K562 (cell line): Measurements from ENCODE around the gene CEP170. TPM values are rescaled to one million over a fixed set of nuclear protein-coding genes. Genes with fewer than 3 reads are reported as not detected.

Experiments used
- CEBPG ChIP-seq, 3 experiments: fragments of 200-800 bp in 1 of 3; sonication (Bioruptor generic) in 1 of 3; sonication (generic) in 1 of 3; formaldehyde crosslinking in 1 of 3; IDR thresholded peaks in 2 of 3; conservative IDR thresholded peaks in 1 of 3; 2 replicates each; pipeline versions ENCODE4 v1.6.1 to v1.8.0; 2016 to 2022; ENCODE audit warnings: missing compliant biosample characterization in 2 of 3, missing genetic modification characterization in 2 of 3, mild to moderate bottlenecking in 1 of 3, missing genetic modification reagents in 1 of 3
- DDX20 ChIP-seq: fragments of 450-650 bp; IDR thresholded peaks from 2 replicates; pipeline ENCODE4 v1.6.1; 2016; ENCODE audit warnings: missing genetic modification characterization, low read depth, mild to moderate bottlenecking, missing compliant biosample characterization, moderate library complexity
- ESRRA ChIP-seq: fragments of 450-650 bp; IDR thresholded peaks from 2 replicates; pipeline ENCODE4 v1.6.1; 2014; ENCODE audit warnings: low read depth, mild to moderate bottlenecking, moderate library complexity, borderline replicate concordance
- ETV6 ChIP-seq, 3 experiments: fragments of 150-350 bp in 1 of 3; sonication (generic) in 1 of 3; formaldehyde crosslinking in 1 of 3; IDR thresholded peaks; 2 replicates each; pipeline versions ENCODE4 v1.6.1 to v1.8.0; 2014 to 2022; ENCODE audit warnings: borderline replicate concordance in 2 of 3, low read depth in 2 of 3, antibody characterized with exemption in 1 of 3, low read length in 1 of 3, mild to moderate bottlenecking in 1 of 3, missing genetic modification reagents in 1 of 3
- HNRNPH1 ChIP-seq: fragments of 200-400 bp; formaldehyde crosslinking; optimal IDR thresholded peaks from 2 replicates; pipeline ENCODE3; 2017; ENCODE audit warnings: low read depth, mild to moderate bottlenecking, low read length, moderate library complexity
- MYC ChIP-seq, 2 experiments: fragments of 250-450 bp in 1 of 2; sonication (Bioruptor Pico) in 1 of 2; IDR thresholded peaks; 2 replicates each; pipeline versions ENCODE4 v1.5.1 to v1.6.1; 2012 to 2021; ENCODE audit warnings: low read depth in 2 of 2, borderline replicate concordance in 1 of 2, improper control_type of control experiment in 1 of 2, low read length in 1 of 2, mild to moderate bottlenecking in 1 of 2, moderate library complexity in 1 of 2
- PML ChIP-seq: IDR thresholded peaks from 2 replicates; pipeline ENCODE4 v1.6.1; 2012; ENCODE audit warnings: low read length, inconsistent platforms
- PRPF4 ChIP-seq: fragments of 200-400 bp; formaldehyde crosslinking; IDR thresholded peaks from one replicate; pipeline ENCODE4 v1.6.1; 2017; ENCODE audit warnings: low read length, low read depth, mild to moderate bottlenecking; ENCODE audit not compliant: insufficient read depth, poor library complexity, severe bottlenecking
- SIN3B ChIP-seq: fragments of 450-650 bp; IDR thresholded peaks from 2 replicates; pipeline ENCODE4 v1.6.1; 2017; ENCODE audit warnings: low read depth, mild to moderate bottlenecking, moderate library complexity
- ZNF146 ChIP-seq: IDR thresholded peaks from one replicate; pipeline ENCODE4 v1.6.1; 2018; ENCODE audit warnings: missing compliant biosample characterization; ENCODE audit not compliant: unreplicated experiment
- ZNF197 ChIP-seq: fragments of 200-800 bp; sonication (Bioruptor generic); IDR thresholded peaks from 2 replicates; pipeline ENCODE4 v1.6.1; 2016; ENCODE audit warnings: low read depth, missing genetic modification characterization, missing compliant biosample characterization
- ZNF282 ChIP-seq: sonication (generic); formaldehyde crosslinking; IDR thresholded peaks from 2 replicates; pipeline ENCODE4 v1.8.1; 2023; ENCODE audit warnings: missing genetic modification reagents
- ZNF408 ChIP-seq: fragments of 250-450 bp; sonication (Bioruptor Pico); IDR thresholded peaks from 2 replicates; pipeline ENCODE4 v1.4.0; 2020; ENCODE audit warnings: low read depth, mild to moderate bottlenecking, moderate library complexity
- polyA plus RNA-seq, 8 experiments: library from polyadenylated mRNA; depleted of rRNA in 4 of 8; stranded (reverse) in 5 of 8; unstranded in 3 of 8; fragments of >200 nt; fragmentation: Nextera tagmentation in 2 of 8; fragmentation: Illumina TruSeq in 1 of 8; extraction: Ambion mirVana in 2 of 8; extraction: Trizol in 1 of 8; gene quantifications; 2 replicates each; pipeline versions ENCODE4 v1.2.1 to v1.2.3, GENCODE V29; 2011 to 2014; ENCODE audit warnings: inconsistent platforms in 1 of 8, missing spikeins in 1 of 8
- total RNA-seq, 7 experiments: library from RNA; depleted of rRNA in 6 of 7; stranded (reverse); fragments of >200 nt in 6 of 7; fragmentation: Illumina TruSeq in 2 of 7; extraction: Trizol in 2 of 7; gene quantifications; 2 replicates each; pipeline versions ENCODE4 v1.2.1 to v1.2.3, GENCODE V29; 2011 to 2021; ENCODE audit warnings: low replicate concordance in 1 of 7
- TF ChIP-seq, protein P1 (sequence below): fragments of 250-450 bp; sonication (Bioruptor Pico); IDR thresholded peaks from 2 replicates; pipeline ENCODE4 v1.4.0; 2020; ENCODE audit warnings: mild to moderate bottlenecking
- TF ChIP-seq, protein P2 (sequence below): sonication (generic); formaldehyde crosslinking; IDR thresholded peaks from 2 replicates; pipeline ENCODE4 v1.8.0; 2022; ENCODE audit warnings: mild to moderate bottlenecking, missing genetic modification reagents
- TF ChIP-seq, protein P3 (sequence below): fragments of 450-650 bp; formaldehyde crosslinking; IDR thresholded peaks from 2 replicates; pipeline ENCODE4 v1.4.0; 2020; ENCODE audit warnings: mild to moderate bottlenecking, moderate library complexity

The CEP170 gene
- total and polyA plus RNA-seq, 9 of the 15 experiments (the other 6 are each of a cell fraction or from before 2014, with no cell fraction given), result 22.6 to 110 (median 68.5) TPM

DNA sequence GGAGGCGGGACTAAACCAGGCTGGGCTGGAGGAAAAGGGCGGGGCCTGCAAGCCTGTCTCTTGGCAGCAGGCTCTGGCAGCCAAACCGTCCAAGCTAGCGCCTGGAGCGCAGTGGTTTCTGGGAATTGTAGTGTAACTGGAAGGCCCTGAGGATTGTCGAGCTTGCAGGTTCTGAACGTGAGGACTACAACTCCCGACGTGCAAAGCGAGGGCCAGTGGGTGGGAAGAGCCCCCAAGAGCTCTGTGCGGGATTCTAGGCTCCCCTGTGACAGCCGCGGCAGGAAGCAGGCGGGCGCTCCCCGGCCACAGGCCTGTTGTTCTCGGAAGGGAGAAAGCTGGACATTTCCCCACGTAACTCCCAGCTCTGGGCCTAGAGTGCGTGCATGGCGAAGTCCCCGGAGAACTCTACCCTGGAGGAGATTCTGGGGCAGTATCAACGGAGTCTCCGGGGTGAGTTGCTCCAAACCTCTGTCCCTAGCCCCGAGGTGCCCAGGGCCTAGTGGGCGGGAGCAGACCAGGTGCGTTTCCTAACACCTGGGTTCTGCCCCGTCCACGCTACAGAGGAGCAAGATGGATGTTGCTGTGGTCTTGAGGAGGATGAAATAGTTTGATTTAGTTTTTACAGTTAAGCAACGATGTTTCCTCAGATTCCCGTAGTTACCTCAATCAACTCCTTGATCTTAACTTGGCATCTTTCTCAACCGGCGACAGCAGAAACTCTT, 871 bp upstream of the CEP170 start, which contains the start of gene SDCCAG8 (continued):
- TF ChIP-seq, protein P1, sequence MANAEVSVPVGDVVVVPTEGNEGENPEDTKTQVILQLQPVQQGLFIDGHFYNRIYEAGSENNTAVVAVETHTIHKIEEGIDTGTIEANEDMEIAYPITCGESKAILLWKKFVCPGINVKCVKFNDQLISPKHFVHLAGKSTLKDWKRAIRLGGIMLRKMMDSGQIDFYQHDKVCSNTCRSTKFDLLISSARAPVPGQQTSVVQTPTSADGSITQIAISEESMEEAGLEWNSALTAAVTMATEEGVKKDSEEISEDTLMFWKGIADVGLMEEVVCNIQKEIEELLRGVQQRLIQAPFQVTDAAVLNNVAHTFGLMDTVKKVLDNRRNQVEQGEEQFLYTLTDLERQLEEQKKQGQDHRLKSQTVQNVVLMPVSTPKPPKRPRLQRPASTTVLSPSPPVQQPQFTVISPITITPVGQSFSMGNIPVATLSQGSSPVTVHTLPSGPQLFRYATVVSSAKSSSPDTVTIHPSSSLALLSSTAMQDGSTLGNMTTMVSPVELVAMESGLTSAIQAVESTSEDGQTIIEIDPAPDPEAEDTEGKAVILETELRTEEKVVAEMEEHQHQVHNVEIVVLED (CRISPR knock-in tag), result 0 out of 2 replicates have a peak, but pooled peaks have one; percentile 20
- no peak for TF ChIP-seq HNRNPH1
- TF ChIP-seq ETV6 (IDR thresholded peaks at IDR 0.05; ENCODE audit: borderline replicate concordance in 1 of 2, low read depth in 2 of 2, low read length in 1 of 2), result no peak
- TF ChIP-seq ETV6 (CRISPR knock-in tag; IDR thresholded peaks at IDR 0.05; ENCODE audit: borderline replicate concordance), result no peak; the same call in 1 of the 2 replicates
- TF ChIP-seq PML, result peak; percentile 71
- no peak for TF ChIP-seq SIN3B
- no peak for TF ChIP-seq DDX20
- no peak for TF ChIP-seq CEBPG (CRISPR knock-in tag; IDR thresholded peaks at IDR 0.05)
- peak in 1 of 2 experiments; percentile 43; a peak in 2 of 4 replicates for TF ChIP-seq CEBPG (tag; conservative IDR thresholded peaks at IDR 0.05 in 1 of 2, IDR thresholded peaks at IDR 0.05 in 1 of 2)
- no peak for TF ChIP-seq ZNF408 (CRISPR knock-in tag)
- no peak for TF ChIP-seq ZNF146
- TF ChIP-seq PRPF4, result no peak
- peak; percentile 60; the same call in 1 of the 2 replicates for TF ChIP-seq ESRRA
- TF ChIP-seq ZNF282 (CRISPR knock-in tag), result no peak
- TF ChIP-seq, protein P2, sequence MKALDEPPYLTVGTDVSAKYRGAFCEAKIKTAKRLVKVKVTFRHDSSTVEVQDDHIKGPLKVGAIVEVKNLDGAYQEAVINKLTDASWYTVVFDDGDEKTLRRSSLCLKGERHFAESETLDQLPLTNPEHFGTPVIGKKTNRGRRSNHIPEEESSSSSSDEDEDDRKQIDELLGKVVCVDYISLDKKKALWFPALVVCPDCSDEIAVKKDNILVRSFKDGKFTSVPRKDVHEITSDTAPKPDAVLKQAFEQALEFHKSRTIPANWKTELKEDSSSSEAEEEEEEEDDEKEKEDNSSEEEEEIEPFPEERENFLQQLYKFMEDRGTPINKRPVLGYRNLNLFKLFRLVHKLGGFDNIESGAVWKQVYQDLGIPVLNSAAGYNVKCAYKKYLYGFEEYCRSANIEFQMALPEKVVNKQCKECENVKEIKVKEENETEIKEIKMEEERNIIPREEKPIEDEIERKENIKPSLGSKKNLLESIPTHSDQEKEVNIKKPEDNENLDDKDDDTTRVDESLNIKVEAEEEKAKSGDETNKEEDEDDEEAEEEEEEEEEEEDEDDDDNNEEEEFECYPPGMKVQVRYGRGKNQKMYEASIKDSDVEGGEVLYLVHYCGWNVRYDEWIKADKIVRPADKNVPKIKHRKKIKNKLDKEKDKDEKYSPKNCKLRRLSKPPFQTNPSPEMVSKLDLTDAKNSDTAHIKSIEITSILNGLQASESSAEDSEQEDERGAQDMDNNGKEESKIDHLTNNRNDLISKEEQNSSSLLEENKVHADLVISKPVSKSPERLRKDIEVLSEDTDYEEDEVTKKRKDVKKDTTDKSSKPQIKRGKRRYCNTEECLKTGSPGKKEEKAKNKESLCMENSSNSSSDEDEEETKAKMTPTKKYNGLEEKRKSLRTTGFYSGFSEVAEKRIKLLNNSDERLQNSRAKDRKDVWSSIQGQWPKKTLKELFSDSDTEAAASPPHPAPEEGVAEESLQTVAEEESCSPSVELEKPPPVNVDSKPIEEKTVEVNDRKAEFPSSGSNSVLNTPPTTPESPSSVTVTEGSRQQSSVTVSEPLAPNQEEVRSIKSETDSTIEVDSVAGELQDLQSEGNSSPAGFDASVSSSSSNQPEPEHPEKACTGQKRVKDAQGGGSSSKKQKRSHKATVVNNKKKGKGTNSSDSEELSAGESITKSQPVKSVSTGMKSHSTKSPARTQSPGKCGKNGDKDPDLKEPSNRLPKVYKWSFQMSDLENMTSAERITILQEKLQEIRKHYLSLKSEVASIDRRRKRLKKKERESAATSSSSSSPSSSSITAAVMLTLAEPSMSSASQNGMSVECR (CRISPR knock-in tag), result peak; percentile 73; the same call in 1 of the 2 replicates
- TF ChIP-seq MYC (IDR thresholded peaks at IDR 0.05; ENCODE audit: low read depth, low read length), result peak; percentile 66
- TF ChIP-seq MYC (CRISPR knock-in tag; IDR thresholded peaks at IDR 0.05; ENCODE audit: borderline replicate concordance, low read depth), result no peak
- TF ChIP-seq, protein P3, sequence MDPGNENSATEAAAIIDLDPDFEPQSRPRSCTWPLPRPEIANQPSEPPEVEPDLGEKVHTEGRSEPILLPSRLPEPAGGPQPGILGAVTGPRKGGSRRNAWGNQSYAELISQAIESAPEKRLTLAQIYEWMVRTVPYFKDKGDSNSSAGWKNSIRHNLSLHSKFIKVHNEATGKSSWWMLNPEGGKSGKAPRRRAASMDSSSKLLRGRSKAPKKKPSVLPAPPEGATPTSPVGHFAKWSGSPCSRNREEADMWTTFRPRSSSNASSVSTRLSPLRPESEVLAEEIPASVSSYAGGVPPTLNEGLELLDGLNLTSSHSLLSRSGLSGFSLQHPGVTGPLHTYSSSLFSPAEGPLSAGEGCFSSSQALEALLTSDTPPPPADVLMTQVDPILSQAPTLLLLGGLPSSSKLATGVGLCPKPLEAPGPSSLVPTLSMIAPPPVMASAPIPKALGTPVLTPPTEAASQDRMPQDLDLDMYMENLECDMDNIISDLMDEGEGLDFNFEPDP, result no peak
- TF ChIP-seq ZNF197 (CRISPR knock-in tag), result 0 out of 2 replicates have a peak, but pooled peaks have one; percentile 31
